H1 (cell line): Measurements from ENCODE around the gene SGSM1. TPM values are rescaled to one million over a fixed set of nuclear protein-coding genes. Genes with fewer than 3 reads are reported as not detected.

Experiments used
- CTCF ChIA-PET: fragments of 300-600 bp; sonication (Branson Sonifier 250); formaldehyde crosslinking; loops from one replicate; lab custom pipeline; 2021; ENCODE audit not compliant: partially characterized antibody; lab: Charles Lee
- POLR2A ChIA-PET: fragments of 300-600 bp; sonication (Branson Sonifier 250); formaldehyde crosslinking; loops from one replicate; lab custom pipeline; 2021; ENCODE audit warnings: inconsistent platforms; ENCODE audit not compliant: partially characterized antibody; lab: Charles Lee
- DNase-seq, 2 experiments: peaks; one replicate each; pipeline versions ENCODE4 v3.0.0 to v3.0.0-alpha.2; 2010 to 2022; ENCODE audit warnings: low spot score in 2 of 2, low read depth in 1 of 2, mixed read lengths in 1 of 2
- FAIRE-seq: peaks from 2 replicates; lab custom pipeline; 2011; peaks lifted over from hg19 to GRCh38; lab: Jason Lieb, UNC
- H2AFZ ChIP-seq: 2 replicates; pipeline ENCODE4 v1.8.1; 2012; ENCODE audit warnings: low read length, inconsistent platforms
- H2AK5ac ChIP-seq: 2 replicates; pipeline ENCODE4 v1.6.1; 2013; ENCODE audit warnings: low read depth, low read length
- H2BK120ac ChIP-seq: replicated peaks from 2 replicates; pipeline ENCODE3; 2013; ENCODE audit warnings: low read depth, low read length, inconsistent platforms
- H2BK12ac ChIP-seq: 2 replicates; pipeline ENCODE4 v1.6.1; 2013; ENCODE audit warnings: low read depth, low read length
- H2BK15ac ChIP-seq: 2 replicates; pipeline ENCODE4 v1.6.1; 2013; ENCODE audit warnings: low read length
- H2BK20ac ChIP-seq: 2 replicates; pipeline ENCODE4 v1.6.1; 2013; ENCODE audit warnings: low read length
- H2BK5ac ChIP-seq: 2 replicates; pipeline ENCODE4 v1.6.1; 2013; ENCODE audit warnings: low read depth, low read length
- H3K14ac ChIP-seq: 2 replicates; pipeline ENCODE4 v1.6.1; 2013; ENCODE audit warnings: inconsistent platforms; ENCODE audit not compliant: insufficient read length
- H3K18ac ChIP-seq: 2 replicates; pipeline ENCODE4 v1.6.1; 2013; ENCODE audit warnings: low read length; ENCODE audit errors: extremely low read depth
- H3K23ac ChIP-seq: 2 replicates; pipeline ENCODE4 v1.6.1; 2013; ENCODE audit warnings: inconsistent platforms; ENCODE audit not compliant: insufficient read length
- H3K23me2 ChIP-seq: 2 replicates; pipeline ENCODE4 v1.6.1; 2013; ENCODE audit warnings: low read depth, low read length
- H3K27ac ChIP-seq: 2 replicates; pipeline ENCODE4 v1.6.1; 2011; ENCODE audit warnings: low read depth, low read length, inconsistent platforms
- H3K27me3 ChIP-seq, 4 experiments: replicated peaks in 1 of 4; 1 replicate in 1 of 4; 2 replicates in 3 of 4; pipeline versions ENCODE4 v1.6.1 to v1.8.1; 2011 to 2013; ENCODE audit warnings: low read length in 3 of 4, mild to moderate bottlenecking in 3 of 4, inconsistent platforms in 2 of 4, mixed read lengths in 2 of 4, moderate library complexity in 1 of 4; ENCODE audit not compliant: control insufficient read depth in 3 of 4, insufficient read depth in 3 of 4; ENCODE audit errors: extremely low read depth in 1 of 4
- H3K36me3 ChIP-seq, 4 experiments: 2 replicates each; pipeline versions ENCODE4 v1.6.1 to v1.8.1; 2011 to 2013; ENCODE audit warnings: mild to moderate bottlenecking in 4 of 4, low read length in 3 of 4, moderate library complexity in 2 of 4, control low read depth in 1 of 4, inconsistent platforms in 1 of 4; ENCODE audit not compliant: insufficient read depth in 4 of 4, control insufficient read depth in 2 of 4
- H3K4ac ChIP-seq: replicated peaks from 2 replicates; pipeline ENCODE3; 2013; ENCODE audit warnings: low read length, low read depth, mixed read lengths, inconsistent platforms; ENCODE audit not compliant: insufficient read length
- H3K4me1 ChIP-seq, 4 experiments: replicated peaks in 1 of 4; 1 replicate in 1 of 4; 2 replicates in 3 of 4; pipeline versions ENCODE4 v1.6.1 to v1.8.1; 2011 to 2013; ENCODE audit warnings: low read length in 3 of 4, inconsistent platforms in 2 of 4, mixed read lengths in 1 of 4; ENCODE audit not compliant: insufficient read depth in 4 of 4, control insufficient read depth in 3 of 4
- H3K4me2 ChIP-seq, 2 experiments: 2 replicates each; pipeline versions ENCODE4 v1.6.1 to v1.8.1; 2011 to 2013; ENCODE audit warnings: low read depth in 2 of 2, low read length in 2 of 2, control low read depth in 1 of 2, inconsistent platforms in 1 of 2, mild to moderate bottlenecking in 1 of 2; ENCODE audit not compliant: insufficient read depth in 1 of 2
- H3K4me3 ChIP-seq, 4 experiments: fragments of 200-600, 300-600 bp in 1 of 4; sonication (generic), shearing (Covaris generic), sonication (Bioruptor Twin) in 1 of 4; 2 replicates each; pipeline versions ENCODE4 v1.5.1 to v1.8.1; 2011 to 2016; ENCODE audit warnings: low read length in 4 of 4, low read depth in 3 of 4, control low read depth in 2 of 4, inconsistent platforms in 2 of 4, mild to moderate bottlenecking in 2 of 4, mixed read lengths in 1 of 4, moderate library complexity in 1 of 4; ENCODE audit not compliant: insufficient read depth in 2 of 4; ENCODE audit errors: extremely low read depth in 1 of 4
- H3K56ac ChIP-seq: replicated peaks from 2 replicates; pipeline ENCODE3; 2013; ENCODE audit warnings: low read depth, mild to moderate bottlenecking, mixed read lengths, low read length, inconsistent platforms; ENCODE audit not compliant: insufficient read length
- H3K79me1 ChIP-seq: 2 replicates; pipeline ENCODE4 v1.6.1; 2013; ENCODE audit warnings: low read depth, low read length, control low read depth
- H3K79me2 ChIP-seq, 2 experiments: 2 replicates each; pipeline versions ENCODE4 v1.6.1 to v1.8.1; 2012 to 2013; ENCODE audit warnings: low read length in 2 of 2, mild to moderate bottlenecking in 2 of 2, inconsistent platforms in 1 of 2; ENCODE audit not compliant: insufficient read depth in 2 of 2, control insufficient read depth in 1 of 2
- H3K9ac ChIP-seq, 4 experiments: replicated peaks in 1 of 4; 1 replicate in 1 of 4; 2 replicates in 3 of 4; pipeline versions ENCODE4 v1.6.1 to v1.8.1; 2011 to 2013; ENCODE audit warnings: low read depth in 3 of 4, low read length in 3 of 4, control low read depth in 2 of 4, mild to moderate bottlenecking in 2 of 4, moderate library complexity in 2 of 4, inconsistent platforms in 1 of 4; ENCODE audit errors: extremely low read depth in 1 of 4
- H3K9me3 ChIP-seq, 2 experiments: 2 replicates each; pipeline versions ENCODE4 v1.6.1 to v1.8.1; 2012 to 2013; ENCODE audit warnings: mild to moderate bottlenecking in 2 of 2, moderate library complexity in 2 of 2, control low read depth in 1 of 2, inconsistent platforms in 1 of 2, low read depth in 1 of 2, low read length in 1 of 2, mixed read lengths in 1 of 2; ENCODE audit not compliant: insufficient read depth in 2 of 2
- H4K20me1 ChIP-seq, 2 experiments: replicated peaks in 1 of 2; 2 replicates each; pipeline versions ENCODE3 to v1.8.1; 2011 to 2013; ENCODE audit warnings: inconsistent platforms in 2 of 2, low read length in 2 of 2, mild to moderate bottlenecking in 1 of 2; ENCODE audit not compliant: insufficient read depth in 2 of 2, control insufficient read depth in 1 of 2
- H4K5ac ChIP-seq: 2 replicates; pipeline ENCODE4 v1.6.1; 2013; ENCODE audit warnings: low read length, low read depth, mixed read lengths, inconsistent platforms; ENCODE audit not compliant: insufficient read length
- H4K8ac ChIP-seq: 2 replicates; pipeline ENCODE4 v1.8.0; 2013; ENCODE audit warnings: mild to moderate bottlenecking, moderate library complexity, low read length, inconsistent platforms; ENCODE audit not compliant: insufficient read depth; ENCODE audit errors: extremely low read depth
- H4K91ac ChIP-seq: replicated peaks from 2 replicates; pipeline ENCODE3; 2013; ENCODE audit warnings: low read length, mixed read lengths, inconsistent platforms; ENCODE audit not compliant: insufficient read length
- BACH1 ChIP-seq: IDR thresholded peaks from 2 replicates; pipeline ENCODE4 v1.6.1; 2012; ENCODE audit warnings: low read length, improper control_type of control experiment
- EZH2 ChIP-seq: fragments of 200-600 bp; sonication (generic); IDR thresholded peaks from 2 replicates; pipeline ENCODE4 v1.7.1; 2012; ENCODE audit warnings: low read depth, mild to moderate bottlenecking, moderate library complexity, low read length, inconsistent platforms; ENCODE audit not compliant: severe bottlenecking
- TEAD4 ChIP-seq: IDR thresholded peaks from 2 replicates; pipeline ENCODE4 v1.6.1; 2012; ENCODE audit warnings: low read depth, low read length, inconsistent platforms, mixed read lengths
- ZNF274 ChIP-seq: IDR thresholded peaks from 2 replicates; pipeline ENCODE4 v1.7.0; 2012; ENCODE audit warnings: low read length, borderline replicate concordance; ENCODE audit errors: extremely low read depth
- WGBS, 2 experiments: shearing (Covaris generic) in 1 of 2; methylation state at CpG; one replicate each; pipeline versions ENCODE4 v1.1.6 to v1.1.7; 2013 to 2015; ENCODE audit warnings: low lambda C conversion rate in 2 of 2, mixed read lengths in 2 of 2, inconsistent platforms in 1 of 2, low coverage in 1 of 2, missing lambda C conversion rate in 1 of 2; ENCODE audit not compliant: insufficient replicate concordance in 2 of 2, insufficient coverage in 1 of 2, insufficient read length in 1 of 2; ENCODE audit errors: extremely low coverage in 1 of 2, missing lambda C conversion rate in 1 of 2; 5-methylcytosine and 5-hydroxymethylcytosine counted together
- polyA plus RNA-seq, 7 experiments: library from polyadenylated mRNA; depleted of rRNA in 3 of 7; stranded (reverse) in 5 of 7; unstranded in 2 of 7; fragments of >200 nt in 5 of 7; fragments of 200-250 nt in 2 of 7; gene quantifications; 1 replicate in 5 of 7; 2 replicates in 1 of 7; 4 replicates in 1 of 7; pipeline versions ENCODE4 v1.2.1 to v1.2.3, GENCODE V29; 2011 to 2013; ENCODE audit warnings: missing spikeins in 2 of 7, mixed read lengths in 2 of 7
- total RNA-seq: library from RNA; stranded (reverse); fragmentation: NEBNext Ultra II Directional; extraction: Animal tissue kit (Norgen Biotek cat#: 25700); gene quantifications from 2 replicates; pipeline ENCODE4 v1.2.1, GENCODE V29; 2021
- TF ChIP-seq, protein P1 (sequence below): IDR thresholded peaks from 2 replicates; pipeline ENCODE4 v1.6.1; 2011; ENCODE audit warnings: low read length, improper control_type of control experiment

Gene SGSM1
- total and polyA plus RNA-seq, 2 of the 8 experiments (the other 6 are each of a cell fraction or from before 2014, with no cell fraction given): 2.8 to 5.2 TPM

DNA sequence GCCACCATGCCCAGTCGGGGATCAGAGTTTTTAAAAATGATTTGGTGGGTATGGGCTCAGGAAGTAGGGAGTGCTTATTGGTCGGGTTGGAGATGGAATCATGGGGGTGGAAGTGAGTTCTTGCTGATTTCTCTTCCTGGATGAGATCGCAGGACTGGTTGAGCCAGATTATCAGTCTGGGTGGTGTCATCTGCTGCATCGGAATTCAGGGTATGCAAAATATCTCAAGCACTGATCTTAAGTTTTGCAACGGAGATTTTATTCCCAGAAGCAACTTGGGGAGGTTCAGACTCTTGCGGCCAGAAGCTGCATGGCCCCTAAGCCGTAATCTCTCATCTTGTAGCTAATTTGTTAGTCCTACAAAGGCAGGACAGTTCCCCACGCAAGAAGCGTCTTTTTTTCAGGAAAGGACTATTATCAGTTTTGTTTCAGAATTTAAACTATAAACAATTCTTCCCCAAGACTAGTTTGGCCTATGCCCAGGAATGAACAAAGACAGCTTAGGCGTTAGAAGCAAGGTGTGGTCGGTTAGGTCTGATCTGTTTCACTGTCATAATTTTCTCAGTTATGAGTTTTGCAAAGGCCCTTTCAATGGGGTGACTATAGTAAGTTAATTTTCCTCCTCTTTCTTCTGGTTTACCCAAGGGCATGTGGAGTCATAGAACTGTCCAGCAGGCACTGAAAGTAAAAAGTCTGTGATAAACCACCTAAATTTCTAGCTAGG is 30.1 kb upstream of the SGSM1 start:
- Histone ChIP-seq H3K9me3 (no peaks in the 10 kb centered on the region), H4K91ac (no peak overlapping the region), H2AFZ (peak overlapping the region; percentile 56; the same call in 1 of the 2 replicates), H2BK5ac (no peak overlapping the region), H3K36me3 (no peaks in the 10 kb centered on the region), H3K79me2 (no peaks in the 10 kb centered on the region), H3K56ac (no peak overlapping the region), H2BK12ac (no peak overlapping the region), H2BK120ac (no peak overlapping the region), H3K4ac (no peak overlapping the region), H2BK15ac (no peak overlapping the region), H3K79me1 (no peaks in the 10 kb centered on the region), H3K18ac (no peak overlapping the region), H3K23ac (no peak overlapping the region), H4K8ac (no peak overlapping the region), H3K27me3 (no peaks in the 10 kb centered on the region), H2AK5ac (no peak overlapping the region), H3K9ac (no peak overlapping the region), H2BK20ac (no peak overlapping the region), H3K4me2 (no peak overlapping the region), H4K20me1 (no peaks in the 10 kb centered on the region), H4K5ac (no peak overlapping the region), H3K14ac (no peak overlapping the region), H3K27ac (no peak overlapping the region), H3K4me1 (no peaks in the 10 kb centered on the region; a peak in 3 of 7 replicates), H3K23me2 (no peaks in the 10 kb centered on the region; the same call in 1 of the 2 replicates), H3K4me3 (no peak overlapping the region)
- FAIRE-seq: no peak
- TF ChIP-seq, protein P1, sequence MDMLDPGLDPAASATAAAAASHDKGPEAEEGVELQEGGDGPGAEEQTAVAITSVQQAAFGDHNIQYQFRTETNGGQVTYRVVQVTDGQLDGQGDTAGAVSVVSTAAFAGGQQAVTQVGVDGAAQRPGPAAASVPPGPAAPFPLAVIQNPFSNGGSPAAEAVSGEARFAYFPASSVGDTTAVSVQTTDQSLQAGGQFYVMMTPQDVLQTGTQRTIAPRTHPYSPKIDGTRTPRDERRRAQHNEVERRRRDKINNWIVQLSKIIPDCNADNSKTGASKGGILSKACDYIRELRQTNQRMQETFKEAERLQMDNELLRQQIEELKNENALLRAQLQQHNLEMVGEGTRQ: no peak
- TF ChIP-seq EZH2: no peak
- TF ChIP-seq BACH1: no peak
- TF ChIP-seq ZNF274: no peak
- 0 out of 2 replicates have a peak, but pooled peaks have one; percentile 16 for TF ChIP-seq TEAD4
- 77% methylated on average over 11 of the region's 11 CpGs; no CpG with 5 or more reads in 1 of the 2 experiments for WGBS, 2 experiments
- no peak for DNase-seq
- ChIA-PET CTCF (interaction anchor here (1.0 to 2.1 kb wide), 6 partner anchors 10 to 62 kb away, joined by 3 to 9 read pairs (median 4); no protein-coding TSS in a partner anchor), POLR2A (no interaction called here)
